Forelimb muscle (tissue), 1 donor: ENCODE measurements around the gene CD37. TPM values are rescaled to one million over a fixed set of nuclear protein-coding genes. Genes with fewer than 3 reads are reported as not detected.
"Not testable (repeated sequence)": the region's sequence is repeated elsewhere in the genome, so short reads cannot be mapped to it uniquely, and the experiment has no call there.

ENCODE experiments used
- DNase-seq: peaks from one replicate; pipeline ENCODE4 v3.0.0-alpha.2; 2013; ENCODE audit warnings: low read depth
- polyA plus RNA-seq: library from polyadenylated mRNA; unstranded; fragments of 120-200 nt; gene quantifications from one replicate; pipeline ENCODE4 v1.2.1, GENCODE V29; 2013; ENCODE audit not compliant: insufficient read length

Gene CD37
- polyA plus RNA-seq, 1 donor = 19.9 TPM

GRCh38 chr19:49347191-49347590 lies 12.0 kb downstream of the CD37 start:
- DNase-seq = no peak

GRCh38 chr19:49347835-49348234 lies 12.6 kb downstream of the CD37 start:
- no peak for DNase-seq

- no peak for DNase-seq
Observed at GRCh38 chr19:49348305-49349189, 13.3 kb downstream of the CD37 start.

- DNase-seq = no peak
Observed at GRCh38 chr19:49349567-49349966, 14.4 kb downstream of the CD37 start.

DNA sequence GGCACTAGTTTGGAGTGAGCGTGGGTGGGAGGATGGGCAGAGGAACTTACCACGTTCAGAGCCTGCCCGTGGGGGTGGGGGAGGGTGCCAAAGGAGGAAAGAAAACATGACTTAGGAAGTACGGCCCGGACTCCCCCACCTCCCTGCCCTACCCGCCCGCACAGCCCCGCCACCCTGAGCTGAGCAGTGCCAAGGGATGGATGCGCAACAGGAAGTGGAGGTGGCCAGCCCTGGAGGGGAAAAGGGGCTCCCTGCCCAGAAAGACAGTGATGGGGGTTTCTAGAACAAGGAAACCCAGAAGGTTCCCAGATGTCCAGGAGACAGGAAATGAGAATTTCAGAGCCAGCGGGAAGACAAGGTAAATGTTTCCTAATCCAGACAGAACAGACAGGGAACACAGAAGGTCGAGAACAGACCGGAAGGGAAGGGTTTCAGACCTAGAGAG lies 20.7 kb downstream of the CD37 start:
- DNase-seq = no peak

DNA sequence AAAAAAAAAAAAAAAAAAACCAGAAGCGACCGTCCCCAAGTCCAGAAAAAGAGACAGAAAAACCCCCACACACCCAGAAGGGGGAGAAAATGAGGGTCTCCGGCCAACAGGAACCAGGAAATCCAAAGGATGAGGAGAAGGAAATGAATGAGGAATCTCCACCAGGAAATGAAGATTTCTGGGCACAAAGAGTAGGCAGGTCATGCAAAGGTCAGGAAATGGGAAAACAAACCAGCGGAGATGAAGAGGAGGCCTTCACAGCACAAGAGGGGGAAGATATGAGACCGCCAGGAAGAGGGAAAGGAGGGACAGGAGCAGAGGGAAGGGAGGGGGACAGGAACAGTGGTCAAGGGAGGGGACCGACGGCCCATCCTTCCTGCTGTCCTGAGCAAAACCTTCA lies 21.2 kb downstream of the CD37 start:
- DNase-seq = no peak

GRCh38 chr19:49357186-49357585 lies 22.0 kb downstream of the CD37 start:
- DNase-seq = no peak

GRCh38 chr19:49359851-49360820 lies 24.9 kb downstream of the CD37 start:
- DNase-seq = no peak

DNA sequence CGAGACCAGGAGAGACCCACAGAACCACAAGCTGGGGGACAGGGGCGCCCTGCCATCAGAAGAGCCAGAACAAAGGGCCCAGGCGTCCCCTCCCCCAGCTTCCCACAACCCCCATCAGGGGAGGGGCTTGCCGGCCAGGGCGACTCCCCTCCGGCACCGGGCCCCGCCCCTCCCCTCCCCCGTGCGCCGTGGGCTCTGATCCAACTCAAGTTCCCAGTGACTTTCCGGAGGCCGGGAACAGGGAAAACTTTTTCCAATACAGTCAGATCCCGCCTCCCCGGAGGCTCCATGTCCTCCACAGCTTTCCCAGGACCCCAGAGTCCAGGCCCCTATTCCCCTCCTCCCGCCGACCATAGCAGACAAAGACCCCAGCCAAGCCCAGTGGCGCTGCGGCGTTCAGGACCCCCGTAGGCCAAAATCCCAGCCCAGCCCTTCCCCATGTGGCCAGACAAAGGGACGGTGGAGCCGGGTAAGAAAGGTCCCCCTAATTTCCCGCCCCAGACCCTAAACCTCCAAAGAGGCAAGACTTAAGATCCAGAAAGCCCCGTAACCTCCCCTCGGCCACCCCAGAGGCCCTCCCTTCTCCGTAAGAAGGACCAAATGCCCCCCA lies 26.3 kb downstream of the CD37 start:
- DNase-seq = no peak

DNA sequence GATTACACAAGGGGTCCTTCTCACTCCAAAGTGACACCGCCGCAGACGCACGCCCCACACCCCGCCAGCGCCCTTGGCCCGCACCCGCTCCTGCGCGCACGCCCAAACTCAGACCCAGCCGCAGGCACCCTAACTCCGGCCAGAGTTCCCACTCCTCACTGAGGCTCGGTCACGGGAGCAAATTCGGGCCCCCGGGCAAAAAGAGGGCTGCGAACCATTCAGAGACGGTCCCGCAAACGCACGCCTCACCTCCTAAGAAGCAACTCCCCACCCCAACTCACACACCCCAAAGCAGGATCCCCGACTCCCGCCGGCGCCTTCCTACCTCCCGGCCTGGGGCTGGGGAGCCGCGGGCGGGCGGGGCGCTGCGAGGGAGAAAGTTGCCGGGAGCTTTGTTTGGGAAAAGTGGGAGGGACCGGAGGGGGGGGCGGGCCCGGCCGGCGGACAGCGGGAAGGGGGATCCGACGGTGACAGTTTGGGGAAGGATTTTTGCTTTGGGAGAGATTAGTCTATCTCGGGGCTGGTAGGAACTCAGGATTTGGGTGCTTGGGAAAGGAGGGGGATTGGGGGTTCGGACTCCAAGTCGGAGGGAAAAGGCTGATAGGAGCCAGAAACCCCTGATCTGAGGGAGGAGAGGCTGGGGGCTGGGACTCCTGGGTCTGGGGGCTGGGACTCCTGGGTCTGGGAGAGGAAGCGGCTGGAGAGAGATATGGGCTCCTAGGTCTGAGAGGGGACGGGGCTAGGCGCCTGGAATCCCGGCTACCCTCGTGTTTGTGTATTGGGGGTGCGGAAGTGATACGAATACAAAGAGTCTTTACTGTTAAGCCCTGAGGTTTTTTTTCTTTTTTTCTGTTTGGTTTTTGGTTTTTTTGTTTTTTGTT lies 27.1 kb downstream of the CD37 start, which contains the start of gene TEAD2:
TEAD2 (minus strand) TSS at position 369 of the 881 bp plus-strand sequence. CDS start 2,341 bp downstream, outside the sequence.
- no peak for DNase-seq

GRCh38 chr19:49362929-49363267 lies 27.7 kb downstream of the CD37 start:
- no peak for DNase-seq

- peak; percentile 82 for DNase-seq
Observed at GRCh38 chr19:49363268-49364082, 28.3 kb downstream of the CD37 start, which contains the start of gene DKKL1. Gene DKKL1, plus strand, starts transcription at chr19:49363877. Its CDS starts 122 bp downstream, at chr19:49363999.

GRCh38 chr19:49364083-49364737 lies 29.0 kb downstream of the CD37 start:
- DNase-seq = no peak

- no peak for DNase-seq
Observed at GRCh38 chr19:49366110-49366509, 30.9 kb downstream of the CD37 start.

GRCh38 chr19:49368711-49369358 lies 33.6 kb downstream of the CD37 start:
- no peak for DNase-seq

DNA sequence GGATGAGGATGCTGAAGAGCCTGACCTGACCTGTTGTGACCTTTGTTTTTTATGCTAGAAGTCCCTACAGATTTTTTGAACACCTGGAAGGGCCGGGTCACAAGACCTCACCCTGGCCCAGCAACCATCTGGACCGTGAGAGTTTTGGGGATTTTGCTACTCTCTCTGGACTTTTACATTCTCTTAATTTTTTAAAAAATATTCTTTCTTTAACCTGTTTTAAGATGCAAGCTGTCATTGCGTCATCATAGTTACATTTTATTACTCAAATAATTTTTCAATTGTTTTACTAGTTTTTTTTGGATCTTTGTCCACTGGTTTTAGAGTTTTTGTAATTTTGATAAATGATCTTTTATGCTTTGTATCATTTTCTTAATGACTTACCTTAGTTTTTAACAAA lies 36.0 kb downstream of the CD37 start:
- DNase-seq = no peak

DNA sequence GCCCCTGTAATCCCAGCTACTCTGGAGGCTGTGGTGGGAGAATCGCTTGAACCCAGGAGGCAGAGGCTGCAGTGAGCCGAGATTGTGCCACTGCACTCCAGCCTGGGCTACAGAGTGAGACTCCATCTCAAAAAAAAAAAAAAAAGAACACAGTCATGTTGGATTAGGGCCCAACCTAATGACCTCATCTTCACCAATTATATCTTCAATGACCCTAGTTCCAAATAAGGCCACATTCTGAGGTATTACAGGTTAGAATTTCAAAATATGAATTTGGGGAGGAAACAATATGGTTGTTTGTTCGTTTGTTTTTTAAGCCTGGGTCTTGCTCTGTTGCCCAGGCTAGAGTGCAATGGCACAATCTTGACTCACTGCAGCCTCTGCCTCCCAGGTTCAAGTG lies 38.0 kb downstream of the CD37 start:
- DNase-seq = not testable (repeated sequence)

DNA sequence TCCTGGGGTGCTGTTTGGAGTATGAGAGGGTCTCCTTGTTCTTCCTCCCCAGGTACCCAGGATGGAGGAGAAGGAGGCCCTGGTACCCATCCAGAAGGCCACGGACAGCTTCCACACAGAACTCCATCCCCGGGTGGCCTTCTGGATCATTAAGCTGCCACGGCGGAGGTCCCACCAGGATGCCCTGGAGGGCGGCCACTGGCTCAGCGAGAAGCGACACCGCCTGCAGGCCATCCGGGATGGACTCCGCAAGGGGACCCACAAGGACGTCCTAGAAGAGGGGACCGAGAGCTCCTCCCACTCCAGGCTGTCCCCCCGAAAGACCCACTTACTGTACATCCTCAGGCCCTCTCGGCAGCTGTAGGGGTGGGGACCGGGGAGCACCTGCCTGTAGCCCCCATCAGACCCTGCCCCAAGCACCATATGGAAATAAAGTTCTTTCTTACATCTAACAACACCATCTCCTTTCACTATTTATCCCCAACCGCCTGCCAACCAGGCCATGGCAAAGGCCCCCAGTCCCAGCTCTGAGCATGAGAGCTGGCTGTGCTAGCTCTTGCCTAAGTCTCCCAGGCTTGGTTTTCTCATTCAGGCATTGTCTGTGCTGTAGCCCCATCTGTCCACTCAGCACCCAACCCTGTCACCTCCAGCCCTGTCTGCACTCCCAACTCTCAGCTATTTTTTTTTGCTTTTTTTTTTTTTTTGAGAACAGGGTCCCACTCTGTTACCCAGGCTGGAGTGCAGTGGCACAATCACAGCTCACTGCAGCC lies 39.6 kb downstream of the CD37 start:
- no peak for DNase-seq
